Parathyroid adenoma (tissue), 2 donors: ENCODE results near the gene BMPER.
"Not testable (repeated sequence)": the region's sequence is repeated elsewhere in the genome, so short reads cannot be mapped to it uniquely, and the experiment has no call there.

Source experiments
- H2AFZ ChIP-seq: fragments of 300-600 bp; sonication (generic); one replicate; pipeline ENCODE4 v1.7.0; 2017; ENCODE audit warnings: antibody characterized with exemption, mild to moderate bottlenecking
- H3K27ac ChIP-seq: fragments of 300-600 bp; sonication (generic); one replicate; pipeline ENCODE4 v1.7.0; 2017
- H3K27me3 ChIP-seq: fragments of 300-600 bp; sonication (generic); one replicate; pipeline ENCODE4 v1.7.0; 2017; ENCODE audit warnings: low read length; ENCODE audit not compliant: control insufficient read depth, insufficient read depth
- H3K36me3 ChIP-seq: fragments of 300-600 bp; sonication (generic); one replicate; pipeline ENCODE4 v1.7.0; 2017; ENCODE audit warnings: low read length; ENCODE audit not compliant: control insufficient read depth, insufficient read depth
- H3K4me1 ChIP-seq: fragments of 300-600 bp; sonication (generic); one replicate; pipeline ENCODE4 v1.7.0; 2017; ENCODE audit warnings: control low read depth
- H3K4me2 ChIP-seq: fragments of 300-600 bp; sonication (generic); one replicate; pipeline ENCODE4 v1.7.0; 2017; ENCODE audit warnings: low read length
- H3K4me3 ChIP-seq: fragments of 300-600 bp; sonication (generic); one replicate; pipeline ENCODE4 v1.7.0; 2017; ENCODE audit warnings: low read depth, low read length
- H3K79me2 ChIP-seq: fragments of 300-600 bp; sonication (generic); one replicate; pipeline ENCODE4 v1.7.0; 2017; ENCODE audit warnings: control low read depth
- H3K9ac ChIP-seq: fragments of 300-600 bp; sonication (generic); one replicate; pipeline ENCODE4 v1.7.0; 2017; ENCODE audit warnings: mild to moderate bottlenecking
- H3K9me3 ChIP-seq: fragments of 300-600 bp; sonication (generic); one replicate; pipeline ENCODE4 v1.7.0; 2017; ENCODE audit warnings: low read length; ENCODE audit not compliant: control insufficient read depth
- TF ChIP-seq, protein P1 (sequence below): fragments of 300-600 bp; sonication (generic); IDR thresholded peaks from one replicate; pipeline ENCODE4 v1.7.0; 2017; ENCODE audit warnings: antibody characterized with exemption, mild to moderate bottlenecking
- donor health status: primary hyperparathyroidism.

Gene BMPER

DNA sequence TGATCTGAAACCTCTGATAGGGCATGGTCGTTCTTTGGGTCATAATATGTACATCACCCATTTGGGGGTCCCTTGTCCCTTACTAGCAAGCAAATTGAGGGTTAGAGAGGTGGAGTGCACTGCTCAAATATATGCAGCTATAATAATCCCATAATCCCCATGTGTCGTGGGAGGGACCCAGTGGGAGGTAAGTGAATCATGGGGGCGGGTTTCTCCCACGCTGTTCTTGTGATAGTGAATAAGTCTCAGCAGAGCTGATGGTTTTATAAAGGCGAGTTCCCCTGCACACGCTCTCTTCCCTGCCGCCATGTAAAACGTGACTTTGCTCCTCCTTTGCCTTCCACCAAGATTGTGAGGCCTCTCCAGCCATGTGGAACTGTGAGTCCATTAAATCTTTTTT, 262.7 kb downstream of the BMPER start:
- no peak overlapping the region for H3K4me2 ChIP-seq
- H3K9ac ChIP-seq: no peak overlapping the region
- TF ChIP-seq, protein P1, sequence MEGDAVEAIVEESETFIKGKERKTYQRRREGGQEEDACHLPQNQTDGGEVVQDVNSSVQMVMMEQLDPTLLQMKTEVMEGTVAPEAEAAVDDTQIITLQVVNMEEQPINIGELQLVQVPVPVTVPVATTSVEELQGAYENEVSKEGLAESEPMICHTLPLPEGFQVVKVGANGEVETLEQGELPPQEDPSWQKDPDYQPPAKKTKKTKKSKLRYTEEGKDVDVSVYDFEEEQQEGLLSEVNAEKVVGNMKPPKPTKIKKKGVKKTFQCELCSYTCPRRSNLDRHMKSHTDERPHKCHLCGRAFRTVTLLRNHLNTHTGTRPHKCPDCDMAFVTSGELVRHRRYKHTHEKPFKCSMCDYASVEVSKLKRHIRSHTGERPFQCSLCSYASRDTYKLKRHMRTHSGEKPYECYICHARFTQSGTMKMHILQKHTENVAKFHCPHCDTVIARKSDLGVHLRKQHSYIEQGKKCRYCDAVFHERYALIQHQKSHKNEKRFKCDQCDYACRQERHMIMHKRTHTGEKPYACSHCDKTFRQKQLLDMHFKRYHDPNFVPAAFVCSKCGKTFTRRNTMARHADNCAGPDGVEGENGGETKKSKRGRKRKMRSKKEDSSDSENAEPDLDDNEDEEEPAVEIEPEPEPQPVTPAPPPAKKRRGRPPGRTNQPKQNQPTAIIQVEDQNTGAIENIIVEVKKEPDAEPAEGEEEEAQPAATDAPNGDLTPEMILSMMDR: no peak
- H2AFZ ChIP-seq: no peak overlapping the region
- no peaks in the 10 kb centered on the region for H3K79me2 ChIP-seq
- H3K9me3 ChIP-seq: no peaks in the 10 kb centered on the region
- peaks cover 16% of the 10 kb centered on the region for H3K4me1 ChIP-seq
- H3K36me3 ChIP-seq: no peaks in the 10 kb centered on the region
- H3K27ac ChIP-seq: no peak overlapping the region
- H3K27me3 ChIP-seq: no peaks in the 10 kb centered on the region
- H3K4me3 ChIP-seq: no peak overlapping the region

DNA sequence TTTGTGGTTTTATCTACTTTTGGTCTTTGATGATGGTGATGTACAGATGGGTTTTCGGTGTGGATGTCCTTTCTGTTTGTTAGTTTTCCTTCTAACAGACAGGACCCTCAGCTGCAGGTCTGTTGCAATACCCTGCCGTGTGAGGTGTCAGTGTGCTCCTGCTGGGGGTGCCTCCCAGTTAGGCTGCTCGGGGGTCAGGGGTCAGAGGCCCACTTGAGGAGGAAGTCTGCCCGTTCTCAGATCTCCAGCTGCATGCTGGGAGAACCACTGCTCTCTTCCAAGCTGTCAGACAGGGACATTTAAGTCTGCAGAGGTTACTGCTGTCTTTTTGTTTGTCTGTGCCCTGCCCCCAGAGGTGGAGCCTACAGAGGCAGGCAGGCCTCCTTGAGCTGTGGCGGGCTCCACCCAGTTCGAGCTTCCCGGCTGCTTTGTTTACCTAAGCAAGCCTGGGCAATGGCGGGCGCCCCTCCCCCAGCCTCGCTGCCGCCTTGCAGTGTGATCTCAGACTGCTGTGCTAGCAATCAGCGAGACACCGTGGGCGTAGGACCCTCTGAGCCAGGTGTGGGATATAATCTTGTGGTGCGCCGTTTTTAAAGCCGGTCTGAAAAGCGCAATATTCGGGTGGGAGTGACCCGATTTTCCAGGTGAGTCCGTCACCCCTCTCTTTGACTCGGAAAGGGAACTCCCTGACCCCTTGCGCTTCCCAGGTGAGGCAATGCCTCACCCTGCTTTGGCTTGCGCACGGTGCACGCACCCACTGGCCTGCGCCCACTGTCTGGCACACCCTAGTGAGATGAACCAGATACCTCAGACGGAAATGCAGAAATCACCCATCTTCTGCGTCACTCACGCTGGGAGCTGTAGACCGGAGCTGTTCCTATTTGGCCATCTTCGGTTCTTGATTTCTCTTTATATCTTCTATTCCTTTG, 269.6 kb downstream of the BMPER start:
- H3K4me1 ChIP-seq, H3K27me3 ChIP-seq, H2AFZ ChIP-seq, H3K9ac ChIP-seq, H3K4me2 ChIP-seq, H3K4me3 ChIP-seq, H3K36me3 ChIP-seq, H3K79me2 ChIP-seq, H3K27ac ChIP-seq, H3K9me3 ChIP-seq: not testable (repeated sequence)

DNA sequence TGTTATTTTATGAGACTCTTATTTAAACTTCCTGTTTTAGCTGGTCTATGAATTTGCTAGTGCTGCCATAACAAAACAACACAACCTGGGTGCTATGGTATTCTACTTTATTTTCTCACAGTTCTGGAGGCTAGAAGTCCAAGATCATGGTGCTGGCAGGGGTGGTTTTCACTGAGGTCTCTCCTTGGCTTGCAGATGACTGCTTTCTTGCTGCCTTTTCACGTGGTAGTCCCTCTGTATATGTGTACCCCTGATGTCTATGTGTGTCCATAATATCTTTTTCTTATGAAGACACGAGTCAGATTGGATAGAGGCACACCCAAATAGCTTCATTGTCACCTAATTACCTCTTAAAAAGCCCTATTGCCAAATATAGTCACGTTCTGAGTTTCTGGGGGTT, 270.5 kb downstream of the BMPER start:
- Histone ChIP-seq H3K36me3 (no peaks in the 10 kb centered on the region), H2AFZ (no peak overlapping the region), H3K27ac (no peak overlapping the region), H3K9ac (no peak overlapping the region), H3K79me2 (no peaks in the 10 kb centered on the region), H3K4me2 (no peak overlapping the region), H3K9me3 (no peaks in the 10 kb centered on the region), H3K27me3 (no peaks in the 10 kb centered on the region), H3K4me1 (no peaks in the 10 kb centered on the region), H3K4me3 (no peak overlapping the region)
- TF ChIP-seq, protein P1: no peak

DNA sequence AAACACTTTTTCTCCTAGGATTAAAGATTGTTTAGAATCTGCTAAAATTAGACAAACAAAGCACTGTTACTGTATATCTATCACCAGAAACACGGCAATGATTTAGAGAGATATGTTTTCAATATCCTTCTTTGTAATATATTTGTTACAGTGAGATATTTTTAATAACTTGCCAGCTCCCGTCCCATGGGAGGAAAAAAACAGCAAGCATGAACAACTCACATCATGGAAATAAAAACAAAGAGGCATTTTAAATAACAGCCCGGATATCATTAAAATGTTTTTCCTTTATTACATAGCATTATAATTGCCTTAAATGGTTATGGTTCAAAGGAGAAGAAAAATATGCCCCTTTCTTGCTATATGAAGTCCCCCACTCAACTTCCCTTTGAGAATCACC, 272.1 kb downstream of the BMPER start:
- Histone ChIP-seq H3K79me2 (no peaks in the 10 kb centered on the region), H3K27me3 (no peaks in the 10 kb centered on the region), H3K4me2 (no peak overlapping the region), H3K4me3 (no peak overlapping the region), H3K27ac (no peak overlapping the region), H2AFZ (no peak overlapping the region), H3K9ac (no peak overlapping the region), H3K4me1 (no peaks in the 10 kb centered on the region), H3K9me3 (no peaks in the 10 kb centered on the region), H3K36me3 (no peaks in the 10 kb centered on the region)
- TF ChIP-seq, protein P1: no peak

DNA sequence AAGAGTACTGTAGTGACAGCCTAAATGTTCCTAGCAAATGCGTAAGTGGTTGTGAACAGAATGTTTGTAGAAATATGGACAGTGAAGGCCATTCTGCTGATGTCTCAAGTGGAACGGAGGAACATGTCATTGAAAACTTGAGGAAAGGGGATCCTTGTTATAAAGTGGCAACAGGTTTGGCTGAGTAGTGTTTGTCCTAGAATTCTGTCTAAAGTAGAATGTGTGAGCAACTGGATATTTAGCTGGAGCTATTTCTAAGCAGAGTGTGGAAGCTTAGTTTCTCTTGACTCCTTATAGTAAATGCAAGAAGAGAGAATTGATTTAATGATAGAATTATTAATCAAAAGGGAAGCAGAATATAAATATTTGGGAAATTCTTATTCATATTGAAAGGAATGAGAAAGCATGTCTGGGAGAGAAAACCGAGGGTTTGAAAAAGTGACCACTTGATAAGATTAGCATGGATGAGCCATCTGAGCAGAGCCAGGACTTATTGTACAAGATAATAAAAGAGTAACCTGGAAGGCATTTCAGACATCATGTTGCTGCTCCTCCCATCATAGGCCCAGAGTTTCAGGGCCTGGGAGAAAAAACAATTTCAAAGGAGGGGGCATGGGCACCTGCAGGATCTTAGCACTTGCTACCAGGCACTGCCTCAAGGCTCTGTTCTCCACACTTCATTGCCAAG, 276.1 kb downstream of the BMPER start:
- no peak overlapping the region for H3K4me3 ChIP-seq
- H3K27ac ChIP-seq: no peak overlapping the region
- no peaks in the 10 kb centered on the region for H3K9me3 ChIP-seq
- H3K36me3 ChIP-seq: no peaks in the 10 kb centered on the region
- no peak overlapping the region for H3K4me2 ChIP-seq
- H2AFZ ChIP-seq: no peak overlapping the region
- TF ChIP-seq, protein P1: no peak
- H3K79me2 ChIP-seq: no peaks in the 10 kb centered on the region
- H3K9ac ChIP-seq: no peak overlapping the region
- no peaks in the 10 kb centered on the region for H3K27me3 ChIP-seq
- no peaks in the 10 kb centered on the region for H3K4me1 ChIP-seq
